Measurements from ENCODE around the gene TMEM245.
A peak's percentile ranks its signal among the peaks of the same experiment; 100 is the strongest.
"Not testable (repeated sequence)": the region's sequence is repeated elsewhere in the genome, so short reads cannot be mapped to it uniquely, and the experiment has no call there.

The TMEM245 gene

GRCh38 chr9:109085510-109085909 is 34.2 kb downstream of the TMEM245 start:
- no peak for DNase-seq
- in situ Hi-C loops (cut with HindIII; ENCODE audit: low pct_ligation_motif_present, low pct_unique_long_range_greater_than_20kb, low sequenced_read_pairs): no loop called here

GRCh38 chr9:109083813-109084405 is 35.8 kb downstream of the TMEM245 start:
- in situ Hi-C loops (cut with HindIII; ENCODE audit: low pct_ligation_motif_present, low pct_unique_long_range_greater_than_20kb, low sequenced_read_pairs): no loop called here
- DNase-seq: no peak

DNA sequence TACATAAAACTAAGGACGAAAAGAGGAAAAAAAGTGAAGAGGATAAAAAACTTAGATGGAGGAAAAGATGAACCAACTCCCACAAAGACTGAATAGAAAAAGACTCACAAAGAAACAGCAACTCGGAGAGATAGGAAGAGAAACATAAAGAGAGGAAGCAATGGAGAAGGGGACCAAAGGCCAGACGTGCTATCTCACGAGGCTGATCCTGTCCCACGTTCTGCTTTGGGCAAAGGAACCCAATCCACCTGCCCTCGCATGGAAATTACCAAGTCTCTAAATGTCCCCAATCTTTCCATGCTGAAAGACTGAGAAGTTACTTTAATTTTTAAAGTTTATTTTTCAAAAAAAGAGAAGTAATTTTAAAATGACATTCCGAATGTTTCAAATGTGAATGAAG is 36.6 kb downstream of the TMEM245 start:
- no peak for DNase-seq
- in situ Hi-C loops (cut with HindIII; ENCODE audit: low pct_ligation_motif_present, low pct_unique_long_range_greater_than_20kb, low sequenced_read_pairs): no loop called here

GRCh38 chr9:109082091-109082620 is 37.6 kb downstream of the TMEM245 start:
- in situ Hi-C loops (cut with HindIII; ENCODE audit: low pct_ligation_motif_present, low pct_unique_long_range_greater_than_20kb, low sequenced_read_pairs): no loop called here
- DNase-seq: no peak

DNA sequence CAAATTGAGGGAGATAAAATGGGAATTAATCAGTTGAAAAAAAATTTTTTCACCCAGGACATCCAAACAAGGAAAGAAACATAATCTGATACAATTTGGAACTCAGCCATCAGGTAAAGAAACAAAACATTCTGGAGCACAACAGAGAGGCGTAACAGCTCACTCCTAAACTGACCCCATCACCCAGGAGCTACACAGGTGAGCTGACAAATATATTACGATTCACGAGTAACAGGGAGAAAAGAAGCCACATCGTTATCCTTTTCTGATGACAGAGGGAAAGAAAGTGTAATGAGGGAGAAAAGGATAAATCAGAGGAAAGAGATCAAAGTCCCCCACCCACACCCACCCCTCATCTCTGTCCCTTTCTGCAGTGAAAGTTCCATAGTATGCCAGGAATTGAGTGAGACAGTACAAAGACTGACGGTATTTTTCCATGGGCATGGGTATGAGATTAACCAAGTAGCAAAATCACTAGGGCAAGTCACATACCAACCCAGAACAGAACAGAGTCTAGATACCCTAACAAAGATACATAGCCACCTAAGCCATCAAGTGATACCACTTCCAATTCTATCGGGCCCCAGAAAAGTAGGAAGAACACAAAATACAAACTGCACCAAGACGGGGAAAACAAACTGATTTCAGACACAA is 45.4 kb downstream of the TMEM245 start:
- in situ Hi-C loops (cut with HindIII; ENCODE audit: low pct_ligation_motif_present, low pct_unique_long_range_greater_than_20kb, low sequenced_read_pairs): no loop called here
- no peak for DNase-seq

DNA sequence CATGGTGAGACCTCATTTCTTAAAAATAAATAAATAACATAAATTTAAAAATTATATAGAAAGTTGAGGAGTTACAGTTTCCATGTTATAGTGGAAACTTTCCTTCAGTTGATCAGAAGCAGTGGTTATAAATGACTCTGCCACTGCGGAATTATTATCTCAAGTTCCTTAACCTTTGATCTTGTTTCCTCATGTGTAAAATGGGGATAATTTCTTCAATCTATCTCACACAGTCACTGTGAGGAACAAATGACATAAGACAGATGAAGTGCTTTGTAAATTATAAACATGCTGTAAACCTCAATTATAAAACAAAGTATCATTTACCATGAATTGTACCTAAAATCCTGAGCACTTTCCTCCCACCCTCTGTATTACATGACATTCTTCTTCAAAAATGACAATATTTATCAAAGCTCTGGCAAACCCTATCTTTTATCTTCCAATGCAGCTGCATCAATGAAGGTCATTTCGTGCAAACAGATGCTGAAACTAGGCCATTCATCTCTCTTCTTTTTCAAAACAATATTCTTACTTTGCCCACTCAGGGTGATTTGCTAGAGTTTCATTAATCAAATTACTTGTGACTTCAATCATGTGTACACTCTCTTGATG is 46.8 kb downstream of the TMEM245 start:
- DNase-seq: no peak
- in situ Hi-C loops (cut with HindIII; ENCODE audit: low pct_ligation_motif_present, low pct_unique_long_range_greater_than_20kb, low sequenced_read_pairs): no loop called here

GRCh38 chr9:109072133-109072692 is 47.5 kb downstream of the TMEM245 start:
- in situ Hi-C loops (cut with HindIII; ENCODE audit: low pct_ligation_motif_present, low pct_unique_long_range_greater_than_20kb, low sequenced_read_pairs): no loop called here
- no peak for DNase-seq

- in situ Hi-C loops (cut with HindIII; ENCODE audit: low pct_ligation_motif_present, low pct_unique_long_range_greater_than_20kb, low sequenced_read_pairs): no loop called here
- no peak for DNase-seq
These were observed 51.0 kb downstream of the TMEM245 start for GRCh38 chr9:109068764-109069163.

DNA sequence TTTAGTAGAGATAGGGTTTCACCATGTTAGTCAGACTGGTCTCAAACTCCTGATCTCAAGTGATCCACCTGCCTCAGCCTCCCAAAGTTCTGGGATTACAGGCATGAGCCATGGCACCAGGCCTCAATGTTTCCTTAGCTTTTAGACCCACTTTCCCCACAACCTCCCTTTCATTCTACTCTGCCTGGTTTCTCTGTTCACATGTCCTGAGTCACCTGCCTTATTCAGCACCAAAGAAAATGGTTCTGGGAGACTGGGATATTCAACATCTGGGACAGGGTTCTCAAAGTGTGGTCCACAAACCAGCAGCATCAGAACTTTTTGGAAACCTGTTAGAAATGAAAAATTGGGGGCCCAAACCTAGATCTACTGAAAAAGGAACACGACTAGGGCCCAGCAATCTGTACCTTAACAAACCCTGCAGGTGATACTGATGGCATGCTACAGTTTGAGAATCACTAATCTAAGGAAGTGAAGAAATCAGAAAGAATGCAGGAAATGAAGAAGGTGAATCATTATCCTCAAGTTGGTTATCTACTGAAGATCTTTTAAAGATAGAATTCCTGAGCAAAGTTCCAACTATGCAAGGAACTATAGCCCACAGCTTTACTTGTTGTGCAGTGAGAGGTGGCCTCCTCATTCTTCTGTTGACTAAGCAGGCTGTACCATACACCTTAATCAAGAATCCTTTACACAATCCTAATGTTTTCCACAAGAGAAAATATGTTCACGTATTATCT is 54.6 kb downstream of the TMEM245 start:
- peak; percentile 85 for DNase-seq
- in situ Hi-C loops (cut with HindIII; ENCODE audit: low pct_ligation_motif_present, low pct_unique_long_range_greater_than_20kb, low sequenced_read_pairs): no loop called here

- in situ Hi-C loops (cut with HindIII; ENCODE audit: low pct_ligation_motif_present, low pct_unique_long_range_greater_than_20kb, low sequenced_read_pairs): no loop called here
These were observed 56.0 kb downstream of the TMEM245 start for GRCh38 chr9:109063760-109064159.

GRCh38 chr9:109062543-109062942 is 57.2 kb downstream of the TMEM245 start:
- in situ Hi-C loops (cut with HindIII; ENCODE audit: low pct_ligation_motif_present, low pct_unique_long_range_greater_than_20kb, low sequenced_read_pairs): no loop called here
- DNase-seq: no peak

More at GRCh38 chr9:109063760-109064159, 56.0 kb downstream of the TMEM245 start:
- peak; percentile 32 for DNase-seq

- in situ Hi-C loops (cut with HindIII; ENCODE audit: low pct_ligation_motif_present, low pct_unique_long_range_greater_than_20kb, low sequenced_read_pairs): no loop called here
- DNase-seq: no peak
These were observed 59.6 kb downstream of the TMEM245 start for GRCh38 chr9:109060191-109060590.

DNA sequence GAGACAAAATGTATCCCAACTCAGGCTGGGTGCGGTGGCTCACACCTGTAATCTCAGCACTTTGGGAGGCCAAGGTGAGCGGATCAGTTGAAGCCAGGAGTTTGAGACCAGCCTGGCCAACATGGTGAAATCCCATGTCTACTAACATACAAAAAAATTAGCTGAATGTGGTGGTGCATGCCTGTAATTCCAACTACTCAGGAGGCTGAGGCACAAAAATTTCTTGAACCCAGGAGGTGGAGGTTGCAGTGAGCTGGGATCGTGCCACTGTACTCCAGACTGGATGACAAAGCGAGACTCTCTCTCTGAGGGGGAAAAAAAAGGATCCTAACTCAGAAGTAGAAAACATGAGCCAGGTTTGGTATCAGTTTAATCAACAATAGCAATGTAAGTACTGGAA is 66.6 kb downstream of the TMEM245 start:
- in situ Hi-C loops (cut with HindIII; ENCODE audit: low pct_ligation_motif_present, low pct_unique_long_range_greater_than_20kb, low sequenced_read_pairs); DNase-seq: not testable (repeated sequence)

DNA sequence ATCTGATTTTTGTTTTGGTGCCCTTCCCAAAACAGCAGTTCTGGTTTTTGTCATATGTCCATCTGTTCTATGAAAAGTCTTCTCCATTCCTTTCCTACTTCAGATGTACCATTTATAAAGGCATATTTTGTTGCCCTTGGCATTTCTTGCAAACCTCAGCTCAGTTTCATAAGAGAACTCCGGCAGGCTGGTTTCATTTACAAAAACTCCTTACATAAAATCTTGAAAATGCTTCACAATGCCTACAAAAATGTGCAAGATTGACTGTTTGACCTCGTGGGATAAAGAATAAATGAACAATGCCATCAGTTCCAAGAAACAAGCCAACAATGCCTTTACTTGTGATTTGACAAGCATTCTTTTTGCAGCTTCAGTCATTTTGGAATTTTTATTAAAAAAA is 67.3 kb downstream of the TMEM245 start:
- in situ Hi-C loops (cut with HindIII; ENCODE audit: low pct_ligation_motif_present, low pct_unique_long_range_greater_than_20kb, low sequenced_read_pairs): no loop called here

GRCh38 chr9:109051733-109052132 is 68.0 kb downstream of the TMEM245 start:
- no peak for DNase-seq
- in situ Hi-C loops (cut with HindIII; ENCODE audit: low pct_ligation_motif_present, low pct_unique_long_range_greater_than_20kb, low sequenced_read_pairs): no loop called here

More for the DNA sequence above, 67.3 kb downstream of the TMEM245 start:
- DNase-seq: no peak

- in situ Hi-C loops (cut with HindIII; ENCODE audit: low pct_ligation_motif_present, low pct_unique_long_range_greater_than_20kb, low sequenced_read_pairs): no loop called here
- no peak for DNase-seq
These were observed 69.3 kb downstream of the TMEM245 start for GRCh38 chr9:109050444-109050843.

- no peak for DNase-seq
- in situ Hi-C loops (cut with HindIII; ENCODE audit: low pct_ligation_motif_present, low pct_unique_long_range_greater_than_20kb, low sequenced_read_pairs): no loop called here
These were observed 70.9 kb downstream of the TMEM245 start for GRCh38 chr9:109048822-109049221.

GRCh38 chr9:109047259-109047658 is 72.5 kb downstream of the TMEM245 start:
- DNase-seq: no peak
- in situ Hi-C loops (cut with HindIII; ENCODE audit: low pct_ligation_motif_present, low pct_unique_long_range_greater_than_20kb, low sequenced_read_pairs): no loop called here

DNA sequence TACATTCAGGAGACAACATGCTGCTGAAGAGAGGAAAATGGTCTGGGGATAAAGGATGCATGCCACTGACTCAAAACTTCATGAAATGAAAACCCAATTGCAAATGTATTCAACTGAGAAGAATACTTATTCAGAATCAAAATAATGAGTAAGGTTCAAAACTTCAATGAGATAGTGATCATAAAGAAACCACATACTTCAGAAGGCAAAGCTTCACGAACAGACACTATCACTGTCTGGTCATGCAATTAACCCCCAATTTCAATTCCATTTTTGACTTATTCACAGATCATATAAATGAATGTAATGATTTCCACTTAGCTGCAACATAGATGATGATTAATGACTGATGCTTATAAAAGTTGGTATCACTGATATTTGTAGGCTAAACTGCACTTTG is 73.4 kb downstream of the TMEM245 start:
- in situ Hi-C loops (cut with HindIII; ENCODE audit: low pct_ligation_motif_present, low pct_unique_long_range_greater_than_20kb, low sequenced_read_pairs): no loop called here
- no peak for DNase-seq
